ENCODE measurements around the gene SUGCT. TPM values are rescaled to one million over a fixed set of nuclear protein-coding genes. Genes with fewer than 3 reads are reported as not detected.

The SUGCT gene
- total RNA-seq, 1 experiment from 2014 or later: 5.4 TPM

DNA sequence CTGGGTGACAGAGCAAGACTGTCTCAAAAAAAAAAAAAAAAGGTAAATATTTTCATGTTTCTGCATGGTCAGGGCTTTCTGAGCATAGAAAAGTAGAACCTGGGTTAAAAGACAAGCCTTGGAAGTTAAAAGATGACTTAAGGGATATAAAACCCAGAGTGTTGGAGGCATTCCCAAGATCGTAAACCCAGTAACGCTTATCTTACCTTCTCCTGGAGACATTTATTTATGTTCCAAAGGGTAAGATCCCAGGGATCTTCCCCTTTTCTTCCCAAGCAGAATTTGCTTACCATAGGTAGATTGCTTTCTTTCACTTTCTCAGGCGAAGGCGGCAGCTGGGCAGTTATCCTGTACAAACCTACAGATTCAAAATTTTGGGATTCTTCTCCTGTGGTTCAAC, 22.2 kb downstream of the SUGCT start:
- H3K27ac Mint-ChIP-seq: no peak overlapping the region
- H2AFZ ChIP-seq (ENCODE audit: low read length): no peak overlapping the region
- H3K18ac ChIP-seq (ENCODE audit: insufficient read length, low read depth, low read length): no peak overlapping the region
- no peaks in the 10 kb centered on the region for H3K9me3 ChIP-seq (ENCODE audit: control insufficient read depth, low read depth, low read length)
- no peaks in the 10 kb centered on the region for H4K20me1 ChIP-seq (ENCODE audit: control insufficient read depth, insufficient read depth, insufficient read length)
- no peak overlapping the region for H3K4me2 ChIP-seq (ENCODE audit: insufficient read depth, insufficient read length, low read length)
- H3K79me2 ChIP-seq (ENCODE audit: insufficient read depth, low read length): no peaks in the 10 kb centered on the region
- no peak overlapping the region for H2AK5ac ChIP-seq (ENCODE audit: insufficient read length, low read length)
- no peak overlapping the region for H3K56ac ChIP-seq (ENCODE audit: insufficient read length, low read depth, low read length)
- no peak overlapping the region for H2BK5ac ChIP-seq (ENCODE audit: insufficient read length, low read length)
- H3K4me1 Mint-ChIP-seq: peaks cover 0 to 5% of the 10 kb centered on the region in 2 experiments; a peak in 1 of 4 replicates
- TF ChIP-seq, protein P1, sequence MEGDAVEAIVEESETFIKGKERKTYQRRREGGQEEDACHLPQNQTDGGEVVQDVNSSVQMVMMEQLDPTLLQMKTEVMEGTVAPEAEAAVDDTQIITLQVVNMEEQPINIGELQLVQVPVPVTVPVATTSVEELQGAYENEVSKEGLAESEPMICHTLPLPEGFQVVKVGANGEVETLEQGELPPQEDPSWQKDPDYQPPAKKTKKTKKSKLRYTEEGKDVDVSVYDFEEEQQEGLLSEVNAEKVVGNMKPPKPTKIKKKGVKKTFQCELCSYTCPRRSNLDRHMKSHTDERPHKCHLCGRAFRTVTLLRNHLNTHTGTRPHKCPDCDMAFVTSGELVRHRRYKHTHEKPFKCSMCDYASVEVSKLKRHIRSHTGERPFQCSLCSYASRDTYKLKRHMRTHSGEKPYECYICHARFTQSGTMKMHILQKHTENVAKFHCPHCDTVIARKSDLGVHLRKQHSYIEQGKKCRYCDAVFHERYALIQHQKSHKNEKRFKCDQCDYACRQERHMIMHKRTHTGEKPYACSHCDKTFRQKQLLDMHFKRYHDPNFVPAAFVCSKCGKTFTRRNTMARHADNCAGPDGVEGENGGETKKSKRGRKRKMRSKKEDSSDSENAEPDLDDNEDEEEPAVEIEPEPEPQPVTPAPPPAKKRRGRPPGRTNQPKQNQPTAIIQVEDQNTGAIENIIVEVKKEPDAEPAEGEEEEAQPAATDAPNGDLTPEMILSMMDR (conservative IDR thresholded peaks at IDR 0.05): no peak
- no peaks in the 10 kb centered on the region for H3K79me1 ChIP-seq (ENCODE audit: insufficient read depth, low read depth, low read length, poor library complexity, severe bottlenecking)
- H3K9me3 Mint-ChIP-seq: no peaks in the 10 kb centered on the region
- H2BK120ac ChIP-seq (ENCODE audit: low read depth, low read length, poor library complexity, severe bottlenecking): no peak overlapping the region
- no peaks in the 10 kb centered on the region for H3K23me2 ChIP-seq (ENCODE audit: insufficient read length, low read depth, low read length, poor library complexity, severe bottlenecking)
- H2BK15ac ChIP-seq (ENCODE audit: low read depth, low read length): no peak overlapping the region
- no peak overlapping the region for H3K4me3 Mint-ChIP-seq
- H3K14ac ChIP-seq (ENCODE audit: insufficient read depth, low read length): no peak overlapping the region
- H3K27me3 ChIP-seq (ENCODE audit: insufficient read depth, low read length): no peaks in the 10 kb centered on the region
- H3K9ac ChIP-seq (ENCODE audit: extremely low read depth, insufficient read length, low read length): no peak overlapping the region
- H3K36me3 Mint-ChIP-seq (ENCODE audit: insufficient read depth in 1 of 3, low read depth in 3 of 3): no peaks in the 10 kb centered on the region
- no peak overlapping the region for H2BK20ac ChIP-seq (ENCODE audit: low read depth, low read length, poor library complexity, severe bottlenecking)
- H3K27ac ChIP-seq (ENCODE audit: insufficient read length, low read depth, low read length): no peak overlapping the region
- no peak overlapping the region for H4K5ac ChIP-seq (ENCODE audit: insufficient read length, low read depth, low read length)
- no peak for DNase-seq
- no peak overlapping the region for H4K8ac ChIP-seq (replicated peaks; ENCODE audit: insufficient read length, low read depth, low read length)
- H3K23ac ChIP-seq (ENCODE audit: insufficient read length, low read depth, low read length): no peak overlapping the region
- H3K4me1 ChIP-seq (ENCODE audit: insufficient read depth, low read length): no peaks in the 10 kb centered on the region; the same call in 1 of the 2 replicates
- WGBS (ENCODE audit: extremely low coverage, insufficient read length, low lambda C conversion rate): no CpG with 5 or more reads among the region's 4 CpGs
- no peaks in the 10 kb centered on the region for H3K27me3 Mint-ChIP-seq (ENCODE audit: low read depth)
- H3K4ac ChIP-seq (ENCODE audit: low read depth, low read length): no peak overlapping the region
- H4K91ac ChIP-seq (ENCODE audit: insufficient read length, low read depth, low read length): no peak overlapping the region
- H2BK12ac ChIP-seq (ENCODE audit: insufficient read length, low read depth, low read length): no peak overlapping the region
- H3T11ph ChIP-seq (ENCODE audit: low read length): no peak overlapping the region
